Measurements from ENCODE around the gene SPINT3.

The SPINT3 gene

GRCh38 chr20:45501600-45501999, 13.8 kb downstream of the SPINT3 start:
- no peak for TF ChIP-seq CTCF (IDR thresholded peaks at IDR 0.05)

DNA sequence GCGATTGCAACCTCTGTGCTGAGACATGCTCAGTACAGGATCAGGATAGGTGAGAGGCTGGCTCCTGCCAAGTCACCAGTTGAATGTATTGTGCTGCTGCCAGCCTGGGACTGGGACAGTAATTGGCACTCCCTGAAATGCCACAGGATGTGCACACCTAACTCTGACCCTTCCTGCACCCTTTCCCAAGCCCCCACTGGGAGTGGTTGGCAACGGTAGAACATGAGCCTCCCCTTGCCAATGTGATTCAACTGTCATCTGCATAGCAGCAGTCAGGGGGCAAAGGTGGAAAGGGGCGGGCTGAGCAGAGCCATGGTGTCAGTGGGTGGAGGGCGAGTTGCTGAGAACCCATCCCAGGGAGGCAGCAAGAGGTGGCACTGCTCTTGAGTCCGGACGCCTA, 15.4 kb downstream of the SPINT3 start:
- no peak for TF ChIP-seq CTCF (IDR thresholded peaks at IDR 0.05)

- no peak for TF ChIP-seq CTCF (IDR thresholded peaks at IDR 0.05)
Measured at GRCh38 chr20:45497971-45498494, 17.4 kb downstream of the SPINT3 start.

GRCh38 chr20:45496166-45496565, 19.3 kb downstream of the SPINT3 start:
- no peak for TF ChIP-seq CTCF (IDR thresholded peaks at IDR 0.05)

DNA sequence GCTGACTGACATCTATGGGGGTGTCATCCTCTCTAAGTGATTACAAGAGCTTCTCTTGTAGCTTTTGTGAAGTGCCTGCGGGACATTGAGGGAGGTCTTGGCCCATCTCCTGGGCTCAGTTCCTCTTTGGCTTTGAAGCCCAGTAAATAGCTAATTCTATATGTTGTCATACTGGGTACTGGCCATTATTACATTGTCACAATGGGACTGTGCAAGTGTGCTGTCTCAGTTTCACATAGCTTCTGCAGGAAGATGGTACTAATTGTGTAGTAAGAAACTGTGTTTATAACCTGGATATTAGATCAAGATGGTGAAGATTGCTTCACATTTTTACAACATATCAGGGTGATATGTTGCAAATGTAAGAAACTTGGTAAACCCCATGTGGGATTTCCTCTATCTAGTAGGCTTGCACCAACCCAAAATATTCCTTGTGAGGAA, 19.9 kb downstream of the SPINT3 start:
- no peak for TF ChIP-seq CTCF (IDR thresholded peaks at IDR 0.05)

DNA sequence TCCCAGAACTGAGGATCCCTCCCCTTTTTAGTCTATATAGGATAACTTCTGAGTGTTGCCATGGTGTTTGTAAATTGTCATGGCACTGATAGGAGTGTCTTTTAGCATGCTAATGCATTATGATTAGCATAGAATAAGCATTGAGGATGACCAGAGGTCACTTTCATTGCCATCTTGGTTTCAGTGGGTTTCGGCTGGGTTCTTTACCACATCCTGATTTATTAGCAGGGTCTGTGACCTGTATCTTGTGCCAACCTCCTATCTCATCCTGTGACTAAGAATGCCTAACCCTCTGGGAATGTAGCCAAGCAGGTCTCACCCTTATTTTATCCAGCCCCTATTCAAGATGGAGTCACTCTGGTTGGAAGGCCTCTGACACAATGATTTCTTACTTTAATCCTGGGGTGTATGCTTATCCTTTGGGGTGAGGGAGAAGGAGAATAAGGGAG, 26.3 kb downstream of the SPINT3 start:
- TF ChIP-seq CTCF (IDR thresholded peaks at IDR 0.05): no peak

- no peak; the same call in 1 of the 2 replicates for TF ChIP-seq CTCF (IDR thresholded peaks at IDR 0.05)
Measured at GRCh38 chr20:45487231-45487635, 28.2 kb downstream of the SPINT3 start.

- TF ChIP-seq CTCF (IDR thresholded peaks at IDR 0.05): no peak
Measured at GRCh38 chr20:45485388-45485787, 30.0 kb downstream of the SPINT3 start.
